H9 (cell line): ENCODE results near the gene NXN. TPM values are rescaled to one million over a fixed set of nuclear protein-coding genes. Genes with fewer than 3 reads are reported as not detected.
A peak's percentile ranks its signal among the peaks of the same experiment; 100 is the strongest.

Experiments
- DNase-seq: peaks from one replicate; pipeline ENCODE4 v3.0.0-alpha.2; 2017
- H2AFZ ChIP-seq: one replicate; pipeline ENCODE4 v1.6.1; 2013; ENCODE audit warnings: mild to moderate bottlenecking, low read length, control low read depth, moderate library complexity
- H2AK5ac ChIP-seq: 2 replicates; pipeline ENCODE4 v1.6.1; 2013; ENCODE audit warnings: low read length, control low read depth, mixed read lengths; ENCODE audit not compliant: insufficient read length
- H2BK120ac ChIP-seq: one replicate; pipeline ENCODE4 v1.6.1; 2013; ENCODE audit warnings: low read depth, mild to moderate bottlenecking, low read length, control low read depth, inconsistent platforms; ENCODE audit not compliant: poor library complexity, severe bottlenecking
- H2BK12ac ChIP-seq: 2 replicates; pipeline ENCODE4 v1.6.1; 2013; ENCODE audit warnings: low read length, control low read depth, mixed read lengths, low read depth; ENCODE audit not compliant: insufficient read length
- H2BK15ac ChIP-seq: 2 replicates; pipeline ENCODE4 v1.6.1; 2013; ENCODE audit warnings: low read depth, low read length, control low read depth
- H2BK20ac ChIP-seq: one replicate; pipeline ENCODE4 v1.6.1; 2013; ENCODE audit warnings: low read depth, mild to moderate bottlenecking, low read length, control low read depth, inconsistent platforms; ENCODE audit not compliant: poor library complexity, severe bottlenecking
- H2BK5ac ChIP-seq: 2 replicates; pipeline ENCODE4 v1.6.1; 2013; ENCODE audit warnings: low read length, control low read depth, mixed read lengths; ENCODE audit not compliant: insufficient read length
- H3K14ac ChIP-seq: 2 replicates; pipeline ENCODE4 v1.6.1; 2013; ENCODE audit warnings: low read length, control low read depth; ENCODE audit not compliant: insufficient read depth
- H3K18ac ChIP-seq: 2 replicates; pipeline ENCODE4 v1.6.1; 2013; ENCODE audit warnings: low read depth, mild to moderate bottlenecking, mixed read lengths, low read length, control low read depth; ENCODE audit not compliant: insufficient read length
- H3K23ac ChIP-seq: 2 replicates; pipeline ENCODE4 v1.6.1; 2013; ENCODE audit warnings: low read length, control low read depth, mixed read lengths, low read depth; ENCODE audit not compliant: insufficient read length
- H3K23me2 ChIP-seq: 2 replicates; pipeline ENCODE4 v1.6.1; 2013; ENCODE audit warnings: low read depth, mild to moderate bottlenecking, mixed read lengths, low read length, control low read depth; ENCODE audit not compliant: insufficient read length, poor library complexity, severe bottlenecking
- H3K27ac ChIP-seq: 2 replicates; pipeline ENCODE4 v1.5.1; 2013; ENCODE audit warnings: low read length, control low read depth, mixed read lengths, low read depth; ENCODE audit not compliant: insufficient read length
- H3K27me3 ChIP-seq: 2 replicates; pipeline ENCODE4 v1.6.1; 2013; ENCODE audit warnings: low read length, control low read depth, inconsistent platforms; ENCODE audit not compliant: insufficient read depth
- H3K4ac ChIP-seq: 2 replicates; pipeline ENCODE4 v1.6.1; 2013; ENCODE audit warnings: low read depth, mild to moderate bottlenecking, control low read depth, inconsistent platforms, low read length, moderate library complexity
- H3K4me1 ChIP-seq: 2 replicates; pipeline ENCODE4 v1.6.1; 2013; ENCODE audit warnings: low read length, control low read depth, inconsistent platforms; ENCODE audit not compliant: insufficient read depth
- H3K4me2 ChIP-seq: 2 replicates; pipeline ENCODE4 v1.6.1; 2013; ENCODE audit warnings: low read length, control low read depth, mixed read lengths; ENCODE audit not compliant: insufficient read length, insufficient read depth
- H3K56ac ChIP-seq: 2 replicates; pipeline ENCODE4 v1.6.1; 2013; ENCODE audit warnings: low read depth, mild to moderate bottlenecking, mixed read lengths, low read length, control low read depth; ENCODE audit not compliant: insufficient read length
- H3K79me1 ChIP-seq: 2 replicates; pipeline ENCODE4 v1.6.1; 2013; ENCODE audit warnings: low read depth, mild to moderate bottlenecking, moderate library complexity, low read length, control low read depth, inconsistent platforms; ENCODE audit not compliant: insufficient read depth, poor library complexity, severe bottlenecking
- H3K79me2 ChIP-seq: 2 replicates; pipeline ENCODE4 v1.6.1; 2013; ENCODE audit warnings: low read length, control low read depth, inconsistent platforms; ENCODE audit not compliant: insufficient read depth
- H3K9ac ChIP-seq: 2 replicates; pipeline ENCODE4 v1.6.1; 2013; ENCODE audit warnings: low read length, control low read depth, mixed read lengths; ENCODE audit not compliant: insufficient read length; ENCODE audit errors: extremely low read depth
- H3K9me3 ChIP-seq: one replicate; pipeline ENCODE4 v1.6.1; 2013; ENCODE audit warnings: low read depth, low read length, inconsistent platforms; ENCODE audit not compliant: control insufficient read depth
- H3T11ph ChIP-seq: one replicate; pipeline ENCODE4 v1.6.1; 2013; ENCODE audit warnings: mild to moderate bottlenecking, low read length, control low read depth, inconsistent platforms
- H4K20me1 ChIP-seq: one replicate; pipeline ENCODE4 v1.6.1; 2013; ENCODE audit not compliant: control insufficient read depth, insufficient read length, insufficient read depth
- H4K5ac ChIP-seq: 2 replicates; pipeline ENCODE4 v1.6.1; 2013; ENCODE audit warnings: low read depth, mild to moderate bottlenecking, mixed read lengths, low read length, control low read depth; ENCODE audit not compliant: insufficient read length
- H4K8ac ChIP-seq: replicated peaks from 2 replicates; pipeline ENCODE4 v1.6.1; 2013; ENCODE audit warnings: low read length, control low read depth, mixed read lengths, low read depth; ENCODE audit not compliant: insufficient read length
- H4K91ac ChIP-seq: 2 replicates; pipeline ENCODE4 v1.6.1; 2013; ENCODE audit warnings: low read depth, mild to moderate bottlenecking, moderate library complexity, mixed read lengths, low read length, control low read depth; ENCODE audit not compliant: insufficient read length
- H3K27ac Mint-ChIP-seq, 3 experiments: 2 replicates in 2 of 3; 3 replicates in 1 of 3; pipeline ENCODE4 v1.8.0; 2020 to 2021; ENCODE audit warnings: mixed read lengths in 3 of 3, mild to moderate bottlenecking in 1 of 3, moderate library complexity in 1 of 3
- H3K27me3 Mint-ChIP-seq: 2 replicates; pipeline ENCODE4 v1.8.0; 2021; ENCODE audit warnings: low read depth, mild to moderate bottlenecking, moderate library complexity, mixed read lengths
- H3K36me3 Mint-ChIP-seq, 3 experiments: 2 replicates in 2 of 3; 3 replicates in 1 of 3; pipeline ENCODE4 v1.8.0; 2020 to 2021; ENCODE audit warnings: low read depth in 3 of 3, mixed read lengths in 3 of 3; ENCODE audit not compliant: insufficient read depth in 1 of 3
- H3K4me1 Mint-ChIP-seq, 2 experiments: 2 replicates each; pipeline ENCODE4 v1.8.0; 2020; ENCODE audit warnings: mixed read lengths in 2 of 2
- H3K4me3 Mint-ChIP-seq, 2 experiments: 2 replicates in 1 of 2; 3 replicates in 1 of 2; pipeline ENCODE4 v1.8.0; 2020 to 2021; ENCODE audit warnings: mild to moderate bottlenecking in 2 of 2, mixed read lengths in 2 of 2, moderate library complexity in 1 of 2
- H3K9me3 Mint-ChIP-seq, 2 experiments: 2 replicates in 1 of 2; 3 replicates in 1 of 2; pipeline ENCODE4 v1.8.0; 2020; ENCODE audit warnings: mild to moderate bottlenecking in 2 of 2, mixed read lengths in 2 of 2, moderate library complexity in 1 of 2
- CTCF ChIP-seq: fragments of 200-600 bp; sonication (generic); conservative IDR thresholded peaks from 3 replicates; pipeline ENCODE4 v1.8.0; 2021; ENCODE audit warnings: antibody characterized with exemption, mild to moderate bottlenecking
- WGBS: extraction: QIAGEN DNeasy Blood & Tissue Kit; methylation state at CpG from one replicate; pipeline ENCODE4 v1.1.7; 2013; ENCODE audit warnings: missing lambda C conversion rate, low lambda C conversion rate, mixed read lengths; ENCODE audit not compliant: insufficient read length; ENCODE audit errors: extremely low coverage; 5-methylcytosine and 5-hydroxymethylcytosine counted together
- total RNA-seq: library from RNA; stranded (reverse); gene quantifications from 2 replicates; pipeline ENCODE4 v1.2.1, GENCODE V29; 2021

The NXN gene
- total RNA-seq, 1 experiment from 2014 or later: 93.6 TPM

- no peak overlapping the region for H3K4me2 ChIP-seq
- WGBS: no CpG with 5 or more reads among the region's 8 CpGs
- H4K8ac ChIP-seq: no peak overlapping the region
- peak overlapping the region in 2 of 3 experiments; percentile 5 to 89; a peak in 2 of 7 replicates for H3K27ac Mint-ChIP-seq
- no peak overlapping the region for H3K56ac ChIP-seq
- H3K27me3 Mint-ChIP-seq: no peaks in the 10 kb centered on the region
- TF ChIP-seq CTCF: no peak
- no peaks in the 10 kb centered on the region for H3K23me2 ChIP-seq
- H2AFZ ChIP-seq: no peak overlapping the region
- H3K27me3 ChIP-seq: no peaks in the 10 kb centered on the region
- H3K4me3 Mint-ChIP-seq: no peak overlapping the region
- H4K5ac ChIP-seq: no peak overlapping the region
- no peak overlapping the region for H3T11ph ChIP-seq
- H3K18ac ChIP-seq: no peak overlapping the region
- no peak overlapping the region for H2BK5ac ChIP-seq
- no peak for DNase-seq
- no peak overlapping the region for H2BK12ac ChIP-seq
- H3K36me3 Mint-ChIP-seq: peaks cover 0 to 11% (median 4%) of the 10 kb centered on the region in 3 experiments; a peak in 5 of 7 replicates
- peaks cover 2% of the 10 kb centered on the region; the same call in 1 of the 2 replicates for H3K79me2 ChIP-seq
- H2AK5ac ChIP-seq: no peak overlapping the region
- H3K14ac ChIP-seq: no peak overlapping the region
- no peaks in the 10 kb centered on the region for H3K9me3 Mint-ChIP-seq
- H4K91ac ChIP-seq: no peak overlapping the region
- H2BK15ac ChIP-seq: no peak overlapping the region
- peaks cover 5% of the 10 kb centered on the region; the same call in 1 of the 2 replicates for H3K4me1 ChIP-seq
- H3K27ac ChIP-seq: no peak overlapping the region
- H4K20me1 ChIP-seq: no peaks in the 10 kb centered on the region
- no peak overlapping the region for H3K23ac ChIP-seq
- H2BK120ac ChIP-seq: no peak overlapping the region
- no peak overlapping the region for H3K9ac ChIP-seq
- H3K9me3 ChIP-seq: no peaks in the 10 kb centered on the region
- H3K79me1 ChIP-seq: peaks cover 3% of the 10 kb centered on the region
- no peak overlapping the region for H2BK20ac ChIP-seq
- no peak overlapping the region for H3K4ac ChIP-seq
- peaks cover 61 to 67% of the 10 kb centered on the region in 2 experiments for H3K4me1 Mint-ChIP-seq
Observed at GRCh38 chr17:929586-929985, 50.0 kb downstream of the NXN start.
